ENCODE results near the gene HYPK.

- no peak for TF ChIP-seq POLR2A (IDR thresholded peaks at IDR 0.05)
- TF ChIP-seq CTCF (IDR thresholded peaks at IDR 0.05): peak in 2 of 6 experiments; percentile 17 to 23
- TF ChIP-seq EP300 (IDR thresholded peaks at IDR 0.05): no peak
Observed at GRCh38 chr15:43775411-43775965, 24.9 kb upstream of the HYPK start.
